Fibroblast of pulmonary artery (primary cell): ENCODE data around the gene FANCI.
"Not testable (repeated sequence)": the region's sequence is repeated elsewhere in the genome, so short reads cannot be mapped to it uniquely, and the experiment has no call there.

Experiments used
- DNase-seq: peaks from one replicate; pipeline ENCODE4 v3.0.0-alpha.2; 2010; ENCODE audit warnings: low read depth
- H3K4me3 ChIP-seq: replicated peaks from 2 replicates; pipeline ENCODE4 v1.5.1; 2011; ENCODE audit warnings: low read depth, mild to moderate bottlenecking, control low read depth, low read length, moderate library complexity
- TF ChIP-seq, protein P1 (sequence below): IDR thresholded peaks from 2 replicates; pipeline ENCODE4 v1.5.1; 2011; ENCODE audit warnings: mild to moderate bottlenecking, control low read depth, low read length, inconsistent platforms; ENCODE audit errors: missing control alignments

Gene FANCI

DNA sequence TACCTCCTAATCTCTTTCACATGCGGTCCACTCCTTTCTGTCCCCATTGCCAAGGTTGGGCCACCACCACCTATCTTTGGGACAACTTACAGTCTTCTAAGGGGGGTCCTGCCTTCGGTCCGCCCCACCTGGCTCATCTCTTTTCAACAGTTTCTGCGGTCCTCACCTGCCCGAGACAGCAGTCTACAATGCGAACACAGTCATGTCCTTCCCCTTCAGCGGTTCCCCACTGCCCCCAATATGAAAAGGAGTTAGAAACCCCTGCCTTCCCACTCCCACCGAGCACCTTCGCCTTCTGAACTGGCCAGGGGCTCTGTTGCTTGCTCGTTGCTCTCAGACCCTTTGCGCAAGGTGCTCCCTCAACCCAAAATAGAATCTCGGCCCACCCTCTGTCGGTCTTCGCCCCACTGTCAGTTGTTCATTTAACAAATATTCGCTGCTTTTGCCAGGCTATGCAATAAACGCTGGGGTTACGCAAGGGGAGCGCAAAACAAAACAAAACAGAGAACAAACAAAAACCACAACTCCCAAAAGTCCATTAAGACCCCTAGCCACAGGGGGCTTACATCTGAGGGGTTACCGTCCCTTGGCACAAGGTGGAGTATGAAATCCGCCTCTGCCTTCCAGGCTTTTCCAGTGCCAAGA, 611 bp upstream of the FANCI start:
- H3K4me3 ChIP-seq = peak overlapping the region; percentile 91
- DNase-seq = peak; percentile 49
- TF ChIP-seq, protein P1, sequence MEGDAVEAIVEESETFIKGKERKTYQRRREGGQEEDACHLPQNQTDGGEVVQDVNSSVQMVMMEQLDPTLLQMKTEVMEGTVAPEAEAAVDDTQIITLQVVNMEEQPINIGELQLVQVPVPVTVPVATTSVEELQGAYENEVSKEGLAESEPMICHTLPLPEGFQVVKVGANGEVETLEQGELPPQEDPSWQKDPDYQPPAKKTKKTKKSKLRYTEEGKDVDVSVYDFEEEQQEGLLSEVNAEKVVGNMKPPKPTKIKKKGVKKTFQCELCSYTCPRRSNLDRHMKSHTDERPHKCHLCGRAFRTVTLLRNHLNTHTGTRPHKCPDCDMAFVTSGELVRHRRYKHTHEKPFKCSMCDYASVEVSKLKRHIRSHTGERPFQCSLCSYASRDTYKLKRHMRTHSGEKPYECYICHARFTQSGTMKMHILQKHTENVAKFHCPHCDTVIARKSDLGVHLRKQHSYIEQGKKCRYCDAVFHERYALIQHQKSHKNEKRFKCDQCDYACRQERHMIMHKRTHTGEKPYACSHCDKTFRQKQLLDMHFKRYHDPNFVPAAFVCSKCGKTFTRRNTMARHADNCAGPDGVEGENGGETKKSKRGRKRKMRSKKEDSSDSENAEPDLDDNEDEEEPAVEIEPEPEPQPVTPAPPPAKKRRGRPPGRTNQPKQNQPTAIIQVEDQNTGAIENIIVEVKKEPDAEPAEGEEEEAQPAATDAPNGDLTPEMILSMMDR = no peak

DNA sequence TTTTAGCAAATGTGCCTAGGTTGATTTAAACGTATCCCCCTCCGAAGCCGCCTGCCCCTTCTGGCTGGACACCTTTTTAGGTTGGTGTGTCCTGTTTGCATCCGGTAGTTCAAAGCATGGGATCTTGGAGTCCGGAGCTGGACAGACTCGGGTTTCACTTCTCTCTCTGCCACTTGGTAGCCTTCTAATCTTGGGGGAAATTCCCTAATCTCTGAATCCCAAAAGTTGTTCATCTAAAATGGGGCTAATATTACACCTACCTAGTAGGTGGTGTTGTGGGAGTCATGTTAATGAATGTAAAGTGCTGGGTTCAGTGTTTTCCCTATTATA, 760 bp downstream of the FANCI start:
- peak overlapping the region; percentile 91 for H3K4me3 ChIP-seq
- TF ChIP-seq, protein P1 = no peak

DNA sequence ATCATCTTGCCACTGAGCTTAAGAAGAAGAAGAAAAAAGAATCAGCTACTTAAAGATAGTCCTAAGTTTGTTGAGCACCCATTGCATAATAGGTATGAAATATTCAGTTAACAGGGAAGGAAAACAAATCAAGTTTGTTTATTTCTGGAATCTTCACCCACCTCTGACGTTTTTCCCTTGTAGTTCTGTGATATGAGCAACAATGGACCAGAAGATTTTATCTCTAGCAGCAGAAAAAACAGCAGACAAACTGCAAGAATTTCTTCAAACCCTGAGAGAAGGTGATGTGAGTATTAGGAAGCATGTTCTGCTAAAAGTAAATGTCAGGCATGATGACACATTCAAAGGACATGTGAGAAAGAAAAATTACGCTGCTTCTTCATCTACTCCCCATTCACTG, 3.7 kb downstream of the FANCI start:
- TF ChIP-seq, protein P1 = no peak
- H3K4me3 ChIP-seq = no peak overlapping the region
- DNase-seq = peak; percentile 64

More for the DNA sequence above, 760 bp downstream of the FANCI start:
- no peak for DNase-seq

DNA sequence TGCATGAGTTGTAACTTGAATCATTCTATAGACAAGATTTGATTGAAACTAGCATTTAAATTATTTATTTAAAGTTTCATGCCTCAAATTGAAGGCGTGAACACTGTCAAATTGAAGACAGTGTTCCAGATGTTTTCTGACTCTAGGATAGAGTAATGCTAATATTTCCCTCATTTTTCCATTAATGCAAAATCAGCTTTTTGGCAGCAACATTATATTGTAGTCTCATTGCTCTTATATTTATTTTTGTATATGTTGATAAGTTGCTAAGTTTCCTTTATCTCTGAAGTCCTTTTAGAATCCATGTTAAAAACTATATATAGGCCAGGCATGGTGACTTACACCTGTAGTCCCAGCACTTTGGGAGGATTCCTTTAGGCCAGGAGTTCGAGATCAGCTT, 4.8 kb downstream of the FANCI start:
- no peak overlapping the region for H3K4me3 ChIP-seq
- TF ChIP-seq, protein P1 = no peak
- DNase-seq = no peak

DNA sequence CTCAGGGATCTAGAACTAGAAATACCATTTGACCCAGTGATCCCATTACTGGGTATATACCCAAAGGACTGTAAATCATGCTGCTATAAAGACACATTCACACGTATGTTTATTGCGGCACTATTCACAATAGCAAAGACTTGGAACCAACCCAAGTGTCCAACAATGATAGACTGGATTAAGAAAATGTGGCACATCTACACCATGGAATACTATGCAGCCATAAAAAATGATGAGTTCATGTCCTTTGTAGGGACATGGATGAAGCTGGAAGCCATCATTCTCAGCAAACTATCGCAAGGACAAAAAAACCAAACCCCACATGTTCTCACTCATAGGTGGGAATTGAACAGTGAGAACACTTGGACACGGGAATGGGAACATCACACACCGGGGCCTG, 6.4 kb downstream of the FANCI start:
- not testable (repeated sequence) for DNase-seq, H3K4me3 ChIP-seq

DNA sequence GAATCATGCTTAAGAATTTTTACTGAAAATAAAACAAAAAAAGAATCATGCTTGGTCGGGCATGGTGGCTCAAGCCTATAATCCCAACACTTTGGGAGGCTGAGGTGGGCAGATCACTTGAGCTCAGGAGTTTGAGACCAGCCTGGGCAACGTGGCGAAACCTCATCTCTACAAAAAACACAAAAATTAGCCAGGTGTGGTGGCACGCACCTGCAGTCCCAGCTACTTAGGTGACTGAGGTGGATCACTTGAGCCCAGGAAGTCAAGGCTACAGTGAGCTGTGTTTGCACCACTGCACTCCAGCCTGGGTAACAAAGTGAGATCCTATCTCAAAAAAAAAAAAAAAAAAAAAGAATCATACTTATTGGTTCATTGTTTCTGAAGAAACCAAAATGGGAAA, 33.5 kb downstream of the FANCI start:
- not testable (repeated sequence) for H3K4me3 ChIP-seq, DNase-seq

DNA sequence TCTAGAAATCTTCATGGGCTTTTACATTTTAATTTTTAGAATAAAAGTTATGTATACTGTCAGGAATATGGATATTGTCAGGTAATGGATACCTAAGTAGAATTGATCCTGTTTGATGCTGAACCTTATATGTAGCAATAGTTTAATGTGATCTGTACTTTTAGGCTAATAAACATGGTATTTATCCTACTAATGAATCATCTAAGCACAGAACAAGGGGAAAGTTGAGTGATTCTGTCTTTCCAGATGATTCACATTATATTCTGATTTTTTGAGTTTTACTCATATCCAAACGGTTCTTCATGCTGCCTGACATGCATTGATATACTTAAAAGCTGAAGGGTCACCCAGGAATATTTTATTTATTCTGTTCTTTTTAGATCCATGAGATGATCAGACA, 34.5 kb downstream of the FANCI start:
- H3K4me3 ChIP-seq = no peak overlapping the region
- TF ChIP-seq, protein P1 = no peak
- DNase-seq = no peak

DNA sequence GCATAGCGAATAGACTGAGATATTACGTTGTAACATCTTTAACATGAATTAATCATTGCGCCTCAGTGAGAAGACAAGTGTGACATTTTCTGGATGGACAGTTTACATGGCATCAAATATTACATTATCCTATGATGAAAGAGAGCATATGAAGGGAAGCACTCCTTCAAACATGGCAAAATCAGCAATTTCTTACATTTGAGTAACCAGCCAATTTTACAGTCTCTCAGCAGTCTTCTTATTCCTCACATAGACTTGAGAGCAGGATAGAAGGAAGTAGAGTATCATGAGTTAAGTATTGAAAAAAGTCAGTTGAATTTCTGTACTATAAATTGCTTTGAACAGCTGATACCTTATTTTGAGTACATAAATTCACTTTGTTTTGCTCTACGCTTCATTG, 38.9 kb downstream of the FANCI start:
- no peak for DNase-seq
- no peak overlapping the region for H3K4me3 ChIP-seq
- TF ChIP-seq, protein P1 = no peak
